ENCODE results near the gene PKD2L2. TPM values are rescaled to one million over a fixed set of nuclear protein-coding genes. Genes with fewer than 3 reads are reported as not detected.

PKD2L2 gene
- total RNA-seq (not detected), polyA plus RNA-seq (ENCODE audit: insufficient read length in 6 of 6) (under 1 TPM; 0.23 to 0.82 (median 0.39) TPM)
- long read RNA-seq, donor 1, partial matches to known transcripts: 12 of 12 reads
- long read RNA-seq, donor 1, other reads (novel, unspliced or antisense): 0 of 12 reads
- long read RNA-seq, donor 2: 0 reads
- long read RNA-seq, donor 3: 0 reads
- long read RNA-seq, donor 4: 0 reads
- long read RNA-seq, donor 5: 0 reads
- long read RNA-seq, donor 6, partial matches to known transcripts: 5 of 5 reads
- long read RNA-seq, donor 6, other reads (novel, unspliced or antisense): 0 of 5 reads
- long read RNA-seq, donor 7: 0 reads
- long read RNA-seq, donor 8: 0 reads
- long read RNA-seq, donor 9: 0 reads
- long read RNA-seq, donor 10: 0 reads
- long read RNA-seq, donor 11: 0 reads
- long read RNA-seq, donor 12: 0 reads

DNA sequence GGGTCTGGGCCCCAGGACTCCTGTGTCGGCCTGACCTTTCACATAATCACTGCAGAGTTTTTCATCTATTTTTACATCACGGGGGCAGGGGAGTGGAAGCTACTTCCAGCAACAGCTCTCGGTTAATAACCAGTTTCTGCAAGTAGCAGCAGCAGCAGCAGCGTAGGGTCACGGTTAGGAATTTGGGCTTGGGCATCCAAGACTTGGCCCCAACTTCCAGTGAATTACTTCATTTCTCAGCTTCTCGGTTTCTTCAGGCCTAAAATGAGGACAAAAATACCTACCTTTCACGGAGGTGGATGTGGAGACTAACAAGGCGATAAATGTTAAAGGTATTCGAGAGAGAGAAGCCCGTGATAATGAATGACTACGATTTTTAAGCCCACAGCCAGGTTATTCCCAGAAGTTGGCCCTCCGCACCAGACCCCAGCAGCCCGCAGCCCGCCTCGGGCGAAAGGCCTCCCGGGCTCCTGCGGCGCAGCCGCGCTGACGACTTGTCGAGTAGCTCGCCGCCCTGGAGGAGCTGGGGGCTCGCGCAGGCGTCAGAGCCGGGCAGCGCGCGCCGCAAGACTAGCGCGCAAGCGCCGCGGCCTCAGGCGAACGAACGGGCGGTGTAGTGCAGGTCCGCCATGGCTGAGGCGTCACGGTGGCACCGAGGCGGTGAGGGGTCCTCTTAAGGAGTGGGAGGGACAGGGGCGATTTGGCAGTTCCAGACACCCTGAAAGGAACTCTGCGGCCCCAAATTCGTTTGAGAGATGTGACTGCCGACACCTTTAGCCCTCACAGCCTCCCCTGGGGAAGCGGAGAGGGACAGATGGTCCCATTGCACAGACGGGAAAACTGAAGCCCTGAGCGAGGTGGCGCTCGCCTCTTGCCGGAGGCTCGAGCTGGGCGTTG, at the start of gene PKD2L2:
Gene PKD2L2, plus strand, starts transcription at position 595 of the 897 bp plus-strand sequence. Its CDS starts 35 bp downstream, at position 630.
- TF ChIP-seq CTCF (IDR thresholded peaks at IDR 0.05): no peak
- Histone ChIP-seq H3K36me3 (no peaks in the 10 kb centered on the region), H3K9me3 (no peaks in the 10 kb centered on the region), H3K27ac (peak within 1 kb of the TSS; percentile 64 to 75), H3K4me1 (peaks cover 4 to 12% of the 10 kb centered on the region in 2 donors), H3K4me3 (peak within 1 kb of the TSS; percentile 40 to 42), H3K27me3 (peaks cover 0 to 8% of the 10 kb centered on the region in 2 donors)
- ATAC-seq: peak; percentile 99
- intact Hi-C loops (cut with DNase I): no loop called here
- peak; percentile 77 to 94 (median 90) for DNase-seq

- Histone ChIP-seq H3K4me3 (no peak overlapping the region), H3K36me3 (no peaks in the 10 kb centered on the region), H3K27me3 (no peaks in the 10 kb centered on the region), H3K9me3 (no peaks in the 10 kb centered on the region), H3K4me1 (no peaks in the 10 kb centered on the region), H3K27ac (no peak overlapping the region)
- DNase-seq (no peak), ATAC-seq (no peak)
- intact Hi-C loops (cut with DNase I): no loop called here
- TF ChIP-seq CTCF (IDR thresholded peaks at IDR 0.05): no peak
Observed at GRCh38 chr5:137842296-137842695, 47.0 kb upstream of the PKD2L2 start.

DNA sequence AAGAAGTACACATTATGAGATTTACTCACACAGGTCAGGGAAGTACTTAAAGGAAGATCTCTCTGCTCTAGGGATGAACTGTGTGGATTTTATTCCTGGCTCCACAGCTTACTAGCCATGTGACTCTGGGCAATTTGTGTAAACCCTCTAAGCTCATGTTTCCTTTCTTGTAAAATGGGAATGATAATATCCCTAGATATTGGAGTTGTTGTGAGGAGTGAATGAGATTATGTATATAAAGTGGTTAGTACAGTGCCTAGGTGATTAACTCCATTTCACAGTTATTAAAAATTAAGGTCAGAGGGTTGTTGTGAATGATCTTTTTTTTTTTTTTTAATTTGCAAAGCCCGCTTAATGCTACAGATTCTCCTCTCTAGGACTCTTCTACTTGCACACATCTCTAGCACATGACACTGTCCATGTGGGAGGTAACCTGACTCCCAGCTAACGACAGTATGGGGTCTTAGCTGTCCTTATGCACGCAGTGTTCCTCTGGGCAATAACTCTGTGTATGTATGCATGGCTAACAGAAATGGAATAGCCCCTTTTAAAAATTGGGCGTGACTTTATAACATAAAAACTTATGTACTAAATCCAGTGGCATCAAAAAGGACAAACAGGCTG, 45.5 kb upstream of the PKD2L2 start:
- TF ChIP-seq CTCF (IDR thresholded peaks at IDR 0.05): no peak
- no peaks in the 10 kb centered on the region for H3K36me3 ChIP-seq
- H3K9me3 ChIP-seq: no peaks in the 10 kb centered on the region
- H3K4me1 ChIP-seq: no peaks in the 10 kb centered on the region
- no peak overlapping the region for H3K27ac ChIP-seq
- ATAC-seq: no peak
- intact Hi-C loops (cut with DNase I): no loop called here
- H3K4me3 ChIP-seq: no peak overlapping the region
- DNase-seq: no peak
- H3K27me3 ChIP-seq: no peaks in the 10 kb centered on the region

GRCh38 chr5:137845472-137845871, 43.8 kb upstream of the PKD2L2 start:
- ATAC-seq: no peak

More at GRCh38 chr5:137845472-137845871, 43.8 kb upstream of the PKD2L2 start:
- intact Hi-C loops (cut with DNase I): no loop called here
- H3K4me3 ChIP-seq: no peak overlapping the region
- DNase-seq: no peak
- no peak for TF ChIP-seq CTCF (IDR thresholded peaks at IDR 0.05)
- H3K27ac ChIP-seq: no peak overlapping the region
- no peaks in the 10 kb centered on the region for H3K36me3 ChIP-seq
- no peaks in the 10 kb centered on the region for H3K9me3 ChIP-seq
- H3K4me1 ChIP-seq: no peaks in the 10 kb centered on the region
- no peaks in the 10 kb centered on the region for H3K27me3 ChIP-seq

Measured in left lung (tissue), 14 donors.